CD8-positive, alpha-beta memory T cell (primary cell): ENCODE measurements around the gene LRGUK. TPM values are rescaled to one million over a fixed set of nuclear protein-coding genes. Genes with fewer than 3 reads are reported as not detected.

Experiments used
- CTCF ChIA-PET: fragments of 350-600 bp; sonication (Branson Sonifier 250); formaldehyde crosslinking; loops from one replicate; lab custom pipeline; 2021; ENCODE audit warnings: antibody characterized with exemption; lab: Charles Lee
- POLR2A ChIA-PET: fragments of 350-600 bp; sonication (Branson Sonifier 250); formaldehyde crosslinking; loops from one replicate; lab custom pipeline; 2021; ENCODE audit warnings: antibody characterized with exemption; lab: Charles Lee
- DNase-seq, 5 donors: peaks; one replicate each; pipeline versions ENCODE4 v3.0.0 to v3.0.0-alpha.2; 2020 to 2022; ENCODE audit warnings: mixed read lengths in 1 of 5
- H3K27ac ChIP-seq: one replicate; pipeline ENCODE4 v1.7.0; 2013; ENCODE audit warnings: low read depth, mild to moderate bottlenecking, low read length, moderate library complexity
- H3K27me3 ChIP-seq: 2 replicates; pipeline ENCODE4 v1.7.0; 2013; ENCODE audit warnings: low read length, mild to moderate bottlenecking; ENCODE audit not compliant: insufficient read depth, poor library complexity, severe bottlenecking
- H3K36me3 ChIP-seq: 2 replicates; pipeline ENCODE4 v1.7.0; 2013; ENCODE audit warnings: mild to moderate bottlenecking, low read length, moderate library complexity; ENCODE audit not compliant: insufficient read depth
- H3K4me1 ChIP-seq: 2 replicates; pipeline ENCODE4 v1.7.0; 2013; ENCODE audit warnings: mild to moderate bottlenecking, low read length, moderate library complexity; ENCODE audit not compliant: insufficient read depth
- H3K4me3 ChIP-seq: 2 replicates; pipeline ENCODE4 v1.7.0; 2013; ENCODE audit warnings: mild to moderate bottlenecking, low read length
- H3K9me3 ChIP-seq: 2 replicates; pipeline ENCODE4 v1.7.0; 2013; ENCODE audit warnings: mild to moderate bottlenecking, low read length
- H3K27ac Mint-ChIP-seq, 8 donors: one replicate each; pipeline ENCODE4 v1.8.0; 2020 to 2021; ENCODE audit warnings: mixed read lengths in 8 of 8, mild to moderate bottlenecking in 6 of 8, inconsistent platforms in 3 of 8, moderate library complexity in 3 of 8
- H3K27me3 Mint-ChIP-seq, 2 donors: one replicate each; pipeline ENCODE4 v1.8.0; 2020 to 2021; ENCODE audit warnings: mixed read lengths in 2 of 2, mild to moderate bottlenecking in 1 of 2, moderate library complexity in 1 of 2
- H3K36me3 Mint-ChIP-seq, 3 donors: one replicate each; pipeline ENCODE4 v1.8.0; 2020 to 2021; ENCODE audit warnings: mixed read lengths in 3 of 3, inconsistent platforms in 1 of 3, mild to moderate bottlenecking in 1 of 3
- H3K4me1 Mint-ChIP-seq, 3 donors: one replicate each; pipeline ENCODE4 v1.8.0; 2020 to 2021; ENCODE audit warnings: mixed read lengths in 3 of 3, inconsistent platforms in 1 of 3, mild to moderate bottlenecking in 1 of 3
- H3K4me3 Mint-ChIP-seq, 7 donors: one replicate each; pipeline ENCODE4 v1.8.0; 2020 to 2021; ENCODE audit warnings: mixed read lengths in 7 of 7, mild to moderate bottlenecking in 6 of 7, moderate library complexity in 4 of 7, inconsistent platforms in 2 of 7
- H3K9me3 Mint-ChIP-seq, 5 donors: one replicate each; pipeline ENCODE4 v1.8.0; 2020 to 2022; ENCODE audit warnings: mixed read lengths in 5 of 5, mild to moderate bottlenecking in 3 of 5, moderate library complexity in 2 of 5, inconsistent platforms in 1 of 5
- polyA plus RNA-seq: library from polyadenylated mRNA; unstranded; fragments of 300-500 nt; fragmentation: Illumina TruSeq; gene quantifications from one replicate; pipeline ENCODE4 v1.2.3, GENCODE V29; 2021
- total RNA-seq, 2 experiments: library from RNA; stranded (reverse); gene quantifications; one replicate each; pipeline ENCODE4 v1.2.3, GENCODE V29; 2021

LRGUK gene
- total and polyA plus RNA-seq, 3 experiments from 2014 or later, result 0.18 to 0.31 TPM; not detected in 1

DNA sequence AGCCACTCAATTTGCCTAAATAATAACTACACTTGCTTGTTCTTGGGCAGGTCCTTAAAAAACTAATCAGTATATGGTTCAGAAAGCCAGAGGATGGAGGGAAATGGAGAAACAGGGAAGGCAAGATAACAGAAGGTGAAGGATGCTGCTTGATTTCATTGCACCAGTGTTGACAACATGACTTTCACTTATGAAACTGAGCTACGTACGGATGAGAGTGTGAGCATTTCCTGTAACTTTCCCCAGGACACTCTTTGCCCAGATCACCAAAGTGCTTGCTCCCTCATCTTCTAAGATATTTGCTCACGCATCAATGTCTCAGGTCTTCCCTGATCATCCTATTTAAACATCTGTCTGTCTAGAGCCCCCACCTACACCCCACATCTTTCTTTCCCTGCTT, 152.2 kb downstream of the LRGUK start:
- Mint-ChIP-seq H3K27ac (no peak overlapping the region), H3K36me3 (peaks cover 0 to 3% (median 0%) of the 10 kb centered on the region in 3 donors), H3K27me3 (peaks cover 13 to 50% of the 10 kb centered on the region in 2 donors), H3K9me3 (no peaks in the 10 kb centered on the region), H3K4me1 (no peaks in the 10 kb centered on the region), H3K4me3 (no peak overlapping the region)
- no peaks in the 10 kb centered on the region for H3K36me3 ChIP-seq
- no peaks in the 10 kb centered on the region for H3K27me3 ChIP-seq
- POLR2A ChIA-PET, result no interaction called here
- H3K4me3 ChIP-seq, result no peak overlapping the region
- H3K9me3 ChIP-seq, result no peaks in the 10 kb centered on the region
- CTCF ChIA-PET, result no interaction called here
- no peak for DNase-seq
- no peaks in the 10 kb centered on the region for H3K4me1 ChIP-seq
- no peak overlapping the region for H3K27ac ChIP-seq

DNA sequence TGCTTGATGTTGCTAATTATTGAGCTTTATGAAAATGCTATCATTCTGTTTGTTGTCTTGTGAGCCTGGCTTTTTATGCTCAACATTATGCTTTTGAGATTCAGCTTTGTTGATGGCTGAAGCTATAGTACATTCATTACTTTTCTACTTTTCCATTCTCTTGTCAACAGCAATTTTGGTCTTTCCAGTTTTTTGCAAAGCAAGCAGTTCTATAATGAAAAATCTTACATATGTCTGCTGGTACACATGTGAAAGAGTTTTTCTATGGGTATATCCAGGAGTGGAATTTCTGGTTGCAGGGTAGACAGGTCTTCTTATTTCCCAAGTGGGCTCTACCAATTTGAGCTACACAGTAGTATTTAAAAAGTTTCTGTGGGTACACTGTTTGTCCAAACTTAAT, 152.8 kb downstream of the LRGUK start:
- POLR2A ChIA-PET, result no interaction called here
- no peak overlapping the region for H3K27ac Mint-ChIP-seq
- no peak for DNase-seq
- no peak overlapping the region for H3K4me3 Mint-ChIP-seq
- Histone ChIP-seq H3K9me3 (no peaks in the 10 kb centered on the region), H3K27me3 (no peaks in the 10 kb centered on the region), H3K36me3 (no peaks in the 10 kb centered on the region), H3K4me1 (no peaks in the 10 kb centered on the region), H3K4me3 (no peak overlapping the region), H3K27ac (no peak overlapping the region)
- peaks cover 13 to 47% of the 10 kb centered on the region in 2 donors for H3K27me3 Mint-ChIP-seq
- no peaks in the 10 kb centered on the region for H3K4me1 Mint-ChIP-seq
- CTCF ChIA-PET, result no interaction called here
- peaks cover 0 to 3% (median 0%) of the 10 kb centered on the region in 3 donors for H3K36me3 Mint-ChIP-seq
- H3K9me3 Mint-ChIP-seq, result no peaks in the 10 kb centered on the region

DNA sequence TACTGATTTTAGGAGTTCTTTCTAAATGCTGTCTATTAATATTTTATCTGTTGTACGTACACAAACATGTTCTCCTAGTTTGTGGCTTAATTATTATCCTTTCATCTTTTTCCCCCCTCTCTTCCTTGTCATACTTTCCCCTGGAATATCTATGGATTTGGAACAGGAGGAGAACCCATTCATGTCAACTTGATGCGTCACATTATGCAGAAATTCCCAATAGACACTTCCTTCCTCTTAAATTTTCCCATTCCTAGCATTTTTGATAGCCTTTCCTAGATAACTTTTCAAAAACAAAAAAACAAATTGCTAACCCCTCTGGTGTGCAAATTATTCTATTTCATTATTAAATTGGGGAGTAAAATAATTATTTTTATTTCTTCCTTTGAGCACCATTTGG, 153.4 kb downstream of the LRGUK start:
- H3K4me1 ChIP-seq, result no peaks in the 10 kb centered on the region
- Mint-ChIP-seq H3K4me3 (no peak overlapping the region), H3K4me1 (no peaks in the 10 kb centered on the region), H3K27ac (no peak overlapping the region), H3K36me3 (peaks cover 0 to 3% (median 0%) of the 10 kb centered on the region in 3 donors), H3K27me3 (peaks cover 13 to 41% of the 10 kb centered on the region in 2 donors), H3K9me3 (no peaks in the 10 kb centered on the region)
- POLR2A ChIA-PET, result no interaction called here
- no peaks in the 10 kb centered on the region for H3K27me3 ChIP-seq
- H3K27ac ChIP-seq, result no peak overlapping the region
- CTCF ChIA-PET, result no interaction called here
- H3K36me3 ChIP-seq, result no peaks in the 10 kb centered on the region
- no peaks in the 10 kb centered on the region for H3K9me3 ChIP-seq
- H3K4me3 ChIP-seq, result no peak overlapping the region
- DNase-seq, result no peak

DNA sequence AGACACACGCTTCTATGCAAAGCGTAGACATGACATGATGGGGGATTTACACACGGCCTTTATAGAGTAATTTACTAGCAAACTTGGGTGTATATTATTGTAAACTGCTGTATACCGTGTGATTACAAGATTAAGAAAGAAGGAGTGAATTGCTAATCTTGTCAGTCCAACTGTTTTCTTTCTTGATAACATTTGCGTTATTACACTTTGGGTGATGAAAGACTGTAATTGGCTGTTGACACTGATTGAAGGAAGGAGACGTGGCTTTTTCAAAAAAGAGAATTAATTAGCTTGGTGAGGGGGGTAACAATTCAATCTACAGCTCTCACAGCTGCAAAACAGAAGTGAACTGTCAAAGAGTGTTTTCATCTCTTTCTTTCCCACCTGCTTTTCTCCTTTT, 156.9 kb downstream of the LRGUK start:
- no peaks in the 10 kb centered on the region for H3K9me3 ChIP-seq
- H3K27me3 Mint-ChIP-seq, result peaks cover 6 to 12% of the 10 kb centered on the region in 2 donors
- H3K4me3 ChIP-seq, result no peak overlapping the region
- CTCF ChIA-PET, result no interaction called here
- H3K27ac ChIP-seq, result no peak overlapping the region
- no peaks in the 10 kb centered on the region for H3K27me3 ChIP-seq
- no peaks in the 10 kb centered on the region for H3K36me3 ChIP-seq
- no peaks in the 10 kb centered on the region for H3K4me1 Mint-ChIP-seq
- H3K4me3 Mint-ChIP-seq, result no peak overlapping the region
- H3K36me3 Mint-ChIP-seq, result peaks cover 0 to 3% (median 0%) of the 10 kb centered on the region in 3 donors
- POLR2A ChIA-PET, result no interaction called here
- no peak overlapping the region for H3K27ac Mint-ChIP-seq
- H3K9me3 Mint-ChIP-seq, result no peaks in the 10 kb centered on the region
- no peaks in the 10 kb centered on the region for H3K4me1 ChIP-seq
- no peak for DNase-seq

GRCh38 chr7:134284952-134285351, 157.8 kb downstream of the LRGUK start:
- Histone ChIP-seq H3K27me3 (no peaks in the 10 kb centered on the region), H3K36me3 (no peaks in the 10 kb centered on the region), H3K4me3 (no peak overlapping the region), H3K9me3 (no peaks in the 10 kb centered on the region), H3K4me1 (no peaks in the 10 kb centered on the region), H3K27ac (no peak overlapping the region)
- CTCF ChIA-PET, result no interaction called here
- peaks cover 3 to 12% of the 10 kb centered on the region in 2 donors for H3K27me3 Mint-ChIP-seq
- no peaks in the 10 kb centered on the region for H3K4me1 Mint-ChIP-seq
- DNase-seq, result no peak
- no peaks in the 10 kb centered on the region for H3K9me3 Mint-ChIP-seq
- no peak overlapping the region for H3K27ac Mint-ChIP-seq
- H3K4me3 Mint-ChIP-seq, result no peak overlapping the region
- H3K36me3 Mint-ChIP-seq, result peaks cover 0 to 3% (median 0%) of the 10 kb centered on the region in 3 donors
- POLR2A ChIA-PET, result no interaction called here

- Mint-ChIP-seq H3K27ac (no peak overlapping the region), H3K36me3 (peaks cover 0 to 11% (median 3%) of the 10 kb centered on the region in 3 donors), H3K9me3 (no peaks in the 10 kb centered on the region), H3K27me3 (no peaks in the 10 kb centered on the region), H3K4me1 (no peaks in the 10 kb centered on the region), H3K4me3 (no peak overlapping the region)
- CTCF ChIA-PET, result no interaction called here
- Histone ChIP-seq H3K27ac (no peak overlapping the region), H3K27me3 (no peaks in the 10 kb centered on the region), H3K4me3 (no peak overlapping the region), H3K4me1 (no peaks in the 10 kb centered on the region), H3K9me3 (no peaks in the 10 kb centered on the region), H3K36me3 (no peaks in the 10 kb centered on the region)
- DNase-seq, result no peak
- POLR2A ChIA-PET, result no interaction called here
These were observed 160.9 kb downstream of the LRGUK start for GRCh38 chr7:134287916-134288659.

- CTCF ChIA-PET, result no interaction called here
- Histone ChIP-seq H3K27ac (no peak overlapping the region), H3K4me3 (no peak overlapping the region), H3K4me1 (no peaks in the 10 kb centered on the region), H3K36me3 (peaks cover 2% of the 10 kb centered on the region), H3K9me3 (no peaks in the 10 kb centered on the region), H3K27me3 (no peaks in the 10 kb centered on the region)
- DNase-seq, result no peak
- no peaks in the 10 kb centered on the region for H3K27me3 Mint-ChIP-seq
- H3K4me1 Mint-ChIP-seq, result no peaks in the 10 kb centered on the region
- no peaks in the 10 kb centered on the region for H3K9me3 Mint-ChIP-seq
- POLR2A ChIA-PET, result no interaction called here
- peak overlapping the region in 1 of 8 donors; percentile 4 for H3K27ac Mint-ChIP-seq
- H3K4me3 Mint-ChIP-seq, result no peak overlapping the region
- peaks cover 6 to 20% (median 8%) of the 10 kb centered on the region in 3 donors for H3K36me3 Mint-ChIP-seq
These were observed 162.3 kb downstream of the LRGUK start for GRCh38 chr7:134289423-134289822.

DNA sequence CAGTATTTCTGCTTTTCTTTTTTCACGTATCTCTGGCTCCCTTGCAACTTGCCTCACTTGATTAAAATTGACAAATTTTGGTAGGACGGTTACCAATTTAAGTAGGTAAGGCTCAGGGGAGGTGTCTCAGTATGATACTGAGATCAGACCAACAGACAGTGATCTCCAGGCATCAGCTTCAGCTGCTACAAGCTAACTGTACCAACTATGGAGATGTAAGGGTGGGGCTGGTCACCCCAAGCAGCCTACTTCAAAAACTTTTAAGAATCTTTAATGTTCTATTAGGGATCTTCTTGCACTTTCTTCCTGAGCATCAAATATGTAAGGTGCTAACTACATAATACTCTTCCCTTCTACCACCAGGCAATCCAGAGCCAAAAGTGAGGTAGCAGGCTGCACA, 162.7 kb downstream of the LRGUK start:
- H3K4me1 ChIP-seq, result no peaks in the 10 kb centered on the region

More for the DNA sequence above, 162.7 kb downstream of the LRGUK start:
- Histone ChIP-seq H3K27me3 (no peaks in the 10 kb centered on the region), H3K9me3 (no peaks in the 10 kb centered on the region), H3K4me3 (no peak overlapping the region), H3K27ac (no peak overlapping the region), H3K36me3 (peaks cover 6% of the 10 kb centered on the region)
- Mint-ChIP-seq H3K4me1 (no peaks in the 10 kb centered on the region), H3K36me3 (peaks cover 11 to 24% (median 11%) of the 10 kb centered on the region in 3 donors), H3K27me3 (no peaks in the 10 kb centered on the region), H3K4me3 (no peak overlapping the region), H3K27ac (no peak overlapping the region), H3K9me3 (no peaks in the 10 kb centered on the region)
- ChIA-PET CTCF (no interaction called here), POLR2A (no interaction called here)
- no peak for DNase-seq
